C4-2B (cell line): ENCODE measurements around the gene KDM6A.

ENCODE experiments used
- CTCF ChIP-seq: fragments of 450-650 bp; conservative IDR thresholded peaks from 2 replicates; pipeline ENCODE4 v1.5.1; 2017; ENCODE audit warnings: mild to moderate bottlenecking
- ZFX ChIP-seq: fragments of 450-650 bp; IDR thresholded peaks from 2 replicates; pipeline ENCODE4 v1.6.1; 2017

- no peak for TF ChIP-seq CTCF
- TF ChIP-seq ZFX = no peak
Observed at GRCh38 chrX:45011597-45011996, 138.6 kb downstream of the KDM6A start.
